K562 (cell line): Measurements from ENCODE around the gene CCDC137. TPM values are rescaled to one million over a fixed set of nuclear protein-coding genes. Genes with fewer than 3 reads are reported as not detected.
A peak's percentile ranks its signal among the peaks of the same experiment; 100 is the strongest.

ENCODE experiments used
- CREBBP ChIP-seq: IDR thresholded peaks from one replicate; pipeline ENCODE4 v1.6.1; 2012; ENCODE audit warnings: low read depth, mild to moderate bottlenecking, control low read depth, inconsistent platforms, low read length
- E2F4 ChIP-seq: sonication (generic); formaldehyde crosslinking; IDR thresholded peaks from 2 replicates; pipeline ENCODE4 v1.8.0; 2022; ENCODE audit warnings: mild to moderate bottlenecking, low read depth, missing genetic modification reagents
- FOXM1 ChIP-seq, 2 experiments: fragments of 450-650 bp in 1 of 2; sonication (generic) in 1 of 2; formaldehyde crosslinking in 1 of 2; IDR thresholded peaks; 2 replicates each; pipeline versions ENCODE4 v1.6.1 to v1.9.0; 2017 to 2022; ENCODE audit warnings: low read depth in 2 of 2, mild to moderate bottlenecking in 2 of 2, missing genetic modification reagents in 1 of 2, moderate library complexity in 1 of 2
- KAT8 ChIP-seq: fragments of 450-650 bp; IDR thresholded peaks from 2 replicates; pipeline ENCODE4 v1.6.1; 2016; ENCODE audit warnings: low read depth, mild to moderate bottlenecking
- PCBP2 ChIP-seq: fragments of 200-400 bp; formaldehyde crosslinking; IDR thresholded peaks from 2 replicates; pipeline ENCODE4 v1.6.1; 2018; ENCODE audit warnings: low read length, low read depth, mild to moderate bottlenecking, moderate library complexity; ENCODE audit not compliant: poor library complexity, severe bottlenecking
- PHF20 ChIP-seq: fragments of 450-650 bp; IDR thresholded peaks from 2 replicates; pipeline ENCODE4 v1.6.1; 2018; ENCODE audit not compliant: partially characterized antibody
- RAD51 ChIP-seq: fragments of 450-650 bp; IDR thresholded peaks from 2 replicates; pipeline ENCODE4 v1.7.1; 2016; ENCODE audit warnings: low read depth, mild to moderate bottlenecking, borderline replicate concordance
- RBM15 ChIP-seq: fragments of 200-400 bp; formaldehyde crosslinking; IDR thresholded peaks from 2 replicates; pipeline ENCODE4 v1.6.1; 2018; ENCODE audit warnings: mild to moderate bottlenecking, low read length, moderate library complexity; ENCODE audit not compliant: insufficient read depth
- RBM34 ChIP-seq: fragments of 200-400 bp; formaldehyde crosslinking; IDR thresholded peaks from 2 replicates; pipeline ENCODE4 v1.6.1; 2018; ENCODE audit warnings: low read length, borderline replicate concordance; ENCODE audit not compliant: insufficient read depth
- TAF9B ChIP-seq: fragments of 450-650 bp; IDR thresholded peaks from 2 replicates; pipeline ENCODE4 v1.6.1; 2018; ENCODE audit warnings: mild to moderate bottlenecking; ENCODE audit not compliant: partially characterized antibody
- ZNF146 ChIP-seq: IDR thresholded peaks from one replicate; pipeline ENCODE4 v1.6.1; 2018; ENCODE audit warnings: missing compliant biosample characterization; ENCODE audit not compliant: unreplicated experiment
- ZNF41 ChIP-seq: fragments of 250-450 bp; sonication (Bioruptor Pico); conservative IDR thresholded peaks from 2 replicates; pipeline ENCODE4 v1.4.0; 2020; ENCODE audit warnings: mild to moderate bottlenecking
- ZNF695 ChIP-seq: fragments of 450-650 bp; formaldehyde crosslinking; IDR thresholded peaks from 2 replicates; pipeline ENCODE4 v1.4.0; 2020; ENCODE audit warnings: mild to moderate bottlenecking, moderate library complexity
- ZNF707 ChIP-seq: fragments of 250-450 bp; sonication (Bioruptor Pico); conservative IDR thresholded peaks from 2 replicates; pipeline ENCODE4 v1.8.0; 2022; ENCODE audit warnings: inconsistent platforms, mild to moderate bottlenecking, moderate library complexity
- polyA plus RNA-seq, 8 experiments: library from polyadenylated mRNA; depleted of rRNA in 4 of 8; stranded (reverse) in 5 of 8; unstranded in 3 of 8; fragments of >200 nt; fragmentation: Nextera tagmentation in 2 of 8; fragmentation: Illumina TruSeq in 1 of 8; extraction: Ambion mirVana in 2 of 8; extraction: Trizol in 1 of 8; gene quantifications; 2 replicates each; pipeline versions ENCODE4 v1.2.1 to v1.2.3, GENCODE V29; 2011 to 2014; ENCODE audit warnings: inconsistent platforms in 1 of 8, missing spikeins in 1 of 8
- total RNA-seq, 7 experiments: library from RNA; depleted of rRNA in 6 of 7; stranded (reverse); fragments of >200 nt in 6 of 7; fragmentation: Illumina TruSeq in 2 of 7; extraction: Trizol in 2 of 7; gene quantifications; 2 replicates each; pipeline versions ENCODE4 v1.2.1 to v1.2.3, GENCODE V29; 2011 to 2021; ENCODE audit warnings: low replicate concordance in 1 of 7
- TF ChIP-seq, protein P1 (sequence below): fragments of 450-650 bp; formaldehyde crosslinking; conservative IDR thresholded peaks from 2 replicates; pipeline ENCODE4 v1.4.0; 2022; ENCODE audit warnings: mild to moderate bottlenecking, missing genetic modification characterization
- TF ChIP-seq, protein P2 (sequence below): sonication (generic); formaldehyde crosslinking; IDR thresholded peaks from 2 replicates; pipeline ENCODE4 v1.8.0; 2022; ENCODE audit warnings: missing genetic modification reagents, mild to moderate bottlenecking, borderline replicate concordance
- TF ChIP-seq, protein P3 (sequence below): fragments of 200-800 bp; sonication (Bioruptor generic); IDR thresholded peaks from 2 replicates; pipeline ENCODE4 v1.6.1; 2016; ENCODE audit warnings: missing genetic modification characterization, missing compliant biosample characterization

Gene CCDC137
- total and polyA plus RNA-seq, 9 of the 15 experiments (the other 6 are each of a cell fraction or from before 2014, with no cell fraction given) = 2.3 to 68.1 (median 38.3) TPM

GRCh38 chr17:81702934-81703746 lies 36.6 kb downstream of the CCDC137 start, which contains the start of gene MRPL12 (continued):
- TF ChIP-seq, protein P1, sequence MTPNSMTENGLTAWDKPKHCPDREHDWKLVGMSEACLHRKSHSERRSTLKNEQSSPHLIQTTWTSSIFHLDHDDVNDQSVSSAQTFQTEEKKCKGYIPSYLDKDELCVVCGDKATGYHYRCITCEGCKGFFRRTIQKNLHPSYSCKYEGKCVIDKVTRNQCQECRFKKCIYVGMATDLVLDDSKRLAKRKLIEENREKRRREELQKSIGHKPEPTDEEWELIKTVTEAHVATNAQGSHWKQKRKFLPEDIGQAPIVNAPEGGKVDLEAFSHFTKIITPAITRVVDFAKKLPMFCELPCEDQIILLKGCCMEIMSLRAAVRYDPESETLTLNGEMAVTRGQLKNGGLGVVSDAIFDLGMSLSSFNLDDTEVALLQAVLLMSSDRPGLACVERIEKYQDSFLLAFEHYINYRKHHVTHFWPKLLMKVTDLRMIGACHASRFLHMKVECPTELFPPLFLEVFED (CRISPR knock-in tag) = no peak
- TF ChIP-seq FOXM1 (IDR thresholded peaks at IDR 0.05; ENCODE audit: low read depth) = no peak
- no peak; the same call in 1 of the 2 replicates for TF ChIP-seq FOXM1 (CRISPR knock-in tag; IDR thresholded peaks at IDR 0.05; ENCODE audit: low read depth)
- no peak for TF ChIP-seq ZNF146
- no peak for TF ChIP-seq PCBP2
- peak; percentile 79 for TF ChIP-seq PHF20
- TF ChIP-seq RBM15 = no peak
- TF ChIP-seq RBM34 = no peak
- no peak for TF ChIP-seq KAT8
- TF ChIP-seq RAD51 = no peak
- TF ChIP-seq ZNF41 (CRISPR knock-in tag) = no peak
- no peak for TF ChIP-seq ZNF707 (CRISPR knock-in tag)
- TF ChIP-seq ZNF695 = no peak
- TF ChIP-seq CREBBP = no peak
- TF ChIP-seq, protein P2, sequence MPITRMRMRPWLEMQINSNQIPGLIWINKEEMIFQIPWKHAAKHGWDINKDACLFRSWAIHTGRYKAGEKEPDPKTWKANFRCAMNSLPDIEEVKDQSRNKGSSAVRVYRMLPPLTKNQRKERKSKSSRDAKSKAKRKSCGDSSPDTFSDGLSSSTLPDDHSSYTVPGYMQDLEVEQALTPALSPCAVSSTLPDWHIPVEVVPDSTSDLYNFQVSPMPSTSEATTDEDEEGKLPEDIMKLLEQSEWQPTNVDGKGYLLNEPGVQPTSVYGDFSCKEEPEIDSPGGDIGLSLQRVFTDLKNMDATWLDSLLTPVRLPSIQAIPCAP (CRISPR knock-in tag) = no peak
- TF ChIP-seq TAF9B = peak; percentile 79
- TF ChIP-seq, protein P3, sequence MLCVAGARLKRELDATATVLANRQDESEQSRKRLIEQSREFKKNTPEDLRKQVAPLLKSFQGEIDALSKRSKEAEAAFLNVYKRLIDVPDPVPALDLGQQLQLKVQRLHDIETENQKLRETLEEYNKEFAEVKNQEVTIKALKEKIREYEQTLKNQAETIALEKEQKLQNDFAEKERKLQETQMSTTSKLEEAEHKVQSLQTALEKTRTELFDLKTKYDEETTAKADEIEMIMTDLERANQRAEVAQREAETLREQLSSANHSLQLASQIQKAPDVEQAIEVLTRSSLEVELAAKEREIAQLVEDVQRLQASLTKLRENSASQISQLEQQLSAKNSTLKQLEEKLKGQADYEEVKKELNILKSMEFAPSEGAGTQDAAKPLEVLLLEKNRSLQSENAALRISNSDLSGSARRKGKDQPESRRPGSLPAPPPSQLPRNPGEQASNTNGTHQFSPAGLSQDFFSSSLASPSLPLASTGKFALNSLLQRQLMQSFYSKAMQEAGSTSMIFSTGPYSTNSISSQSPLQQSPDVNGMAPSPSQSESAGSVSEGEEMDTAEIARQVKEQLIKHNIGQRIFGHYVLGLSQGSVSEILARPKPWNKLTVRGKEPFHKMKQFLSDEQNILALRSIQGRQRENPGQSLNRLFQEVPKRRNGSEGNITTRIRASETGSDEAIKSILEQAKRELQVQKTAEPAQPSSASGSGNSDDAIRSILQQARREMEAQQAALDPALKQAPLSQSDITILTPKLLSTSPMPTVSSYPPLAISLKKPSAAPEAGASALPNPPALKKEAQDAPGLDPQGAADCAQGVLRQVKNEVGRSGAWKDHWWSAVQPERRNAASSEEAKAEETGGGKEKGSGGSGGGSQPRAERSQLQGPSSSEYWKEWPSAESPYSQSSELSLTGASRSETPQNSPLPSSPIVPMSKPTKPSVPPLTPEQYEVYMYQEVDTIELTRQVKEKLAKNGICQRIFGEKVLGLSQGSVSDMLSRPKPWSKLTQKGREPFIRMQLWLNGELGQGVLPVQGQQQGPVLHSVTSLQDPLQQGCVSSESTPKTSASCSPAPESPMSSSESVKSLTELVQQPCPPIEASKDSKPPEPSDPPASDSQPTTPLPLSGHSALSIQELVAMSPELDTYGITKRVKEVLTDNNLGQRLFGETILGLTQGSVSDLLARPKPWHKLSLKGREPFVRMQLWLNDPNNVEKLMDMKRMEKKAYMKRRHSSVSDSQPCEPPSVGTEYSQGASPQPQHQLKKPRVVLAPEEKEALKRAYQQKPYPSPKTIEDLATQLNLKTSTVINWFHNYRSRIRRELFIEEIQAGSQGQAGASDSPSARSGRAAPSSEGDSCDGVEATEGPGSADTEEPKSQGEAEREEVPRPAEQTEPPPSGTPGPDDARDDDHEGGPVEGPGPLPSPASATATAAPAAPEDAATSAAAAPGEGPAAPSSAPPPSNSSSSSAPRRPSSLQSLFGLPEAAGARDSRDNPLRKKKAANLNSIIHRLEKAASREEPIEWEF (CRISPR knock-in tag) = no peak
- no peak; the same call in 1 of the 2 replicates for TF ChIP-seq E2F4 (CRISPR knock-in tag)
